Stimulated activated naive CD8-positive, alpha-beta T cell treated with anti-CD3 and anti-CD28 coated beads, Interleukin-15, Interleukin-2, amounts not matched to agents 100 U/mL and 50 U/mL, for 24 hours (primary cell): ENCODE measurements around the gene RD3L.
A peak's percentile ranks its signal among the peaks of the same experiment; 100 is the strongest.
"Not testable (repeated sequence)": the region's sequence is repeated elsewhere in the genome, so short reads cannot be mapped to it uniquely, and the experiment has no call there.

Experiments used
- ATAC-seq: fragments of 150-1000 bp; cut with Tn5 transposase; one replicate; pipeline ENCODE4 v1.10.0; 2021
- DNase-seq: peaks from one replicate; pipeline ENCODE4 v3.0.0; 2021

RD3L gene

DNA sequence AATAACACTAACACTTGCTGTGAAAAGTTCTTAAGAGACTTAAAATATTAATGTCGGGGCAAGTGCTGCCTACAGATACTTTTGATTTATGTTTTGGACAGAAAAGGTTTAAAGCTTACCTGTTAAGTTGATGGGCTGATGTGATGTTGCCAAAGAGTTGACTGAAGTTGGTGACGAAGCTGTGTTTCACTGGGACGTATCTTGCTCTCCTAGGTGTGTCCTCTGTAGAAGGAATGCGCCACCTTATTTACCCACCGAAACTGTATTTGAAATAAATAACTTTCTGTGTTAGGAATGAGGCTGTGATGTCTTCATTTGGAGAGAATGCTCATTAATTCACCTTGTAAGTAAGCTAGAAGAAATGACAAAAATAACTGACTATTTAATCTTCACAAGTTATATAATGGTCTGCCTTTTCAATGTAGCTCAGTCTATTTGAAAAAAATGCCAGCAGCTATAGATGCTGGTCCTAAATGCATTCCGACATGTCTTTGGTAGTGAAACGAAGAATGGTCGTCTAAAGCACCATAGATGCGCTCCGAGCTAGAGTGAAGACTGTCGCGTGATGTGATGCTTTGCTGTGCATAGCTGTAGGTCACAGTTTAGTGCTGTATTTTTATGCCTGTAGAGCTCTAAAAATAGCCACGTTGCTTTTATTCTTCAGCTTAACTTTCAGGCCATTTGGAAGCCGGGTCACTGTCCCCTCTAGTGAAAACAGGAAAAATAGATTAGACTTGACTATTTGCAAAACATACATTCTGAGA is at the start of gene RD3L:
TSS of gene RD3L (minus strand) at position 557 of the 764 bp plus-strand sequence. CDS start 834 bp downstream, outside the sequence.
- DNase-seq: no peak
- no peak for ATAC-seq

DNA sequence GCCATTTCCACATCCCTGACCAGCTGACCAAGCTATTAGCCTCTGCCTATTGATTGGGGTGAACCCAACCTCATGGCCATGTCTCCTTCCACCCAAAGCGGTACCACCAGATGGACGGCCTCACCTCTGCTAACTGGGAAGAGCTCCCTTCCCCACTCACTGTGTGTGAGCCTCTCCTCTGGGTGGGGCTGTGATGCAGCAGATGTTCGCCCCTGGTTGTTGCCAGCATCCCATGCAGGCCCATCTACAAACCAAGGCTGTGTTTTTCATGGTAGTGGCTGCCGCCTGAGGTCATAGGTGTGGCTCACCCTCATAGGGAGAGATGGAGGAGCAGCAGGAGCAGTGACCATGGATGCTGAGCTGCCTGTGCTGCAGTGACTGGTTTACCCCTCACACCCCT is 47.6 kb upstream of the RD3L start:
- ATAC-seq (no peak), DNase-seq (no peak)

DNA sequence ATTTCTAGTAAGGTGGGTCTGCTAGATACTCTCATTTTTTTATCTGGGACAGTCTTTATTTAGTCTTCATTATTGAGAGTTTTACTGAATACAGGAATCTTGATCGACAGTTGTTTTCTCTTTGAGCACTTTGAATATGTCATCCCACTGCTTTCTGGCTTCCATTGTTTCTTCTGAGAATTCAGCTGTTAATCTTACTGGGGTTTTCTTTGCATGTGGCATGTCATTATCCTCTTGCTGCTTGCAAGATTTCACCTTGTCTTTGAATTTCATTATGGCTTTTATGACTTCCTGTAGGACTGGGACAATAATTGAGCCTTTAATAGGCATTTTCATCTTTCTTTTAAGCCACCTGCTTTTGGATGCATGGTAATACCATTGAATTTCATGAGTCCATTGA is 46.7 kb upstream of the RD3L start:
- DNase-seq (no peak), ATAC-seq (no peak)

DNA sequence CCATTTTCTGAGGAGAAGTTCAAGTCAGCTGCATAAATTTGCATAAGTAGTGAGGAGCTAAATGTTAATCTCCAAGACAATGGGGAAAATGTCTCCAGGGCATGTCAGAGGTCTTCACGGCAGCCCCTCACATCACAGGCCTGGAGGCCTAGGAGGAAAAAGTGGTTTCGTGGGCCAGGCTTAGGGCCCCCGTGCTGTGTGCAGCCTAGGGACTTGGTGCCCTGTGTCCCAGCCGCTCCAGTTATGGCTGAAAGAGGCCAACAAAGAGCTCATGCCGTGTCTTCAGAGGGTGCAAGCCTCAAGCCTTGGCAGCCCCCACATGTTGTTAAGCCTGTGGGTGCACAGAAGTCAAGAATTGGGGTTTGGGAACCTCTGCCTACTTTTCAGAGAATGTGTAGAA is 41.9 kb upstream of the RD3L start:
- DNase-seq (no peak), ATAC-seq (no peak)

DNA sequence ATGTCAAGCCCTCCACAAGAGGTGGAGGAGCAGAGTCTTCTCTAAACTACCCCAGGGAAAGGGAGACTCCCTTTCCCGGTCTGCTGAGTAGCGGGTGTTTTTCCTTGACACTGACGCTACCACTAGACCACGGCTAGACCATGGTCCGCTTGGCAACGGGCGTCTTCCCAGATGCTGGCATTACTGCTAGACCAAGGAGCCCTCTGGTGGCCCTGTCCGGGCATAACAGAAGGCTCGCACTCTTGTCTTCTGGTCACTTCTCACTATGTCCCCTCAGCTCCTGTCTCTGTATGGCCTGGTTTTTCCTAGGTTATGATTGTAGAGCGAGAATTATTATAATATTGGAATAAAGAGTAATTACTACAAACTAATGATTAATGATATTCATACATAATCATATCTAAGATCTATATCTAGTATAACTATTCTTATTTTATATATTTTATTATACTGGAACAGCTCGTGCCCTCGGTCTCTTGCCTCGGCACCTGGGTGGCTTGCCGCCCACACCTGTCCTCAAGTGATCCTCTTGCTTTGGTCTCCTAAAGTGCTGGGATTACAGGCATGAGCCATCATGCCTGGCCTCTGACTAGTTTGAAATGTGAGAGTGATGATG is 38.4 kb upstream of the RD3L start:
- DNase-seq: peak; percentile 14
- not testable (repeated sequence) for ATAC-seq

DNA sequence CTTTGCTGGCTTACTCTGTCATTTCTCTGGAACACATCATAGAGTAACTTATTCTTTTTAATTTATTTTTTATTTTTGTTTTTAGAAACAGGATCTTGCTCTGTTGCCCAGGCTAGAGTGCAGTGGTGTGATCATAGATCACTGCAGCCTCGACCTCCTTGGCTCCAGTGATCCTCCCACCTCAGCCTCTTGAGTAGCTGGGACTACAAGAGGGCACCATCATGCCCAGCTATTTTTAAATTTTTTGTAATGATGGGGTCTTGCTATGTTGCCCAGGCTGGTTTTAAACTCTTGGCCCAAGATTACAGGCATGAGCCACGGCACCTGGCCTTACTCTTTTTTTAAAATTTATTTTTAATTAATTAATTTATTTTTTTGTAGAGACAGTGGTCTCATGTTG is 32.2 kb upstream of the RD3L start:
- no peak for ATAC-seq
- no peak for DNase-seq

DNA sequence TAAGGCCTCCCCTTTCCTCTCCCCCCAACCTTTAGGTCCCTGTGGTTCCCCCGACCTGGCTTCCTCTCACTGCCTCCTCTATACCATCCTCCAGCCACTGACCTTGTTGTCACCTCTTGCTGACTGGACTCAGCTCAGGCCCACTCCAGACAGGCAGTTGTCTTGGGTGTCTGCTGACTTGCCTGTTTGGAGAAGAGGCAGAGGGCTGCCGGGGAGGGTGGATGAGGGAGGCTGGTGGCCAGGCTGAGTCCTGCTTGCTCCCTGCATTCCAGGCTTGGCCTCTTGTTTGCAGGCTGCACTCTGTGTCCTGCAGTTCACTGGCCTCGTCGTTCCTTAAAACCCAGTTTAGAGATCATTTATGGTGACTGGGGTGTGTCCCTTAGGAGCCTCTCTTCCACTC is 31.0 kb upstream of the RD3L start:
- no peak for DNase-seq
- no peak for ATAC-seq

DNA sequence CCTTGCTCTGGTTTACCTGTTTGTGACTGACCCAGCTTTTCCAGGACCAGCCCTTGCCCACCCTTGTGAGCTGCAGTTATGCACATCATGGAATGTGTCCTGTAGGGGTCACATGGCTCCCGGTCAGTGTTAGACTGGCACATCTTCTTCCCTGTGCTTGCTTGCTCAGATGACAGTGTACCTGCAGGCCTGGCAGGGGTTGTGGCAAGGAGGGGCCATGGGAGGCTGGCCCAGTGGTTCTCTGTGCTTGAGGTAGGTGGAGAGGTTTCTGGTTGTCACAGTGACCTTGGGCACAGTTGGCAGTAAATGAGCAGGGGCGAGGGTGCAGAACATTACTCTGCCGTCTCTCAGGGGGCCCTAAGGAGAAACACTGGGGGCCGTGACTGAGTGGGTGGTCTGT is 27.6 kb upstream of the RD3L start:
- ATAC-seq (no peak), DNase-seq (no peak)

DNA sequence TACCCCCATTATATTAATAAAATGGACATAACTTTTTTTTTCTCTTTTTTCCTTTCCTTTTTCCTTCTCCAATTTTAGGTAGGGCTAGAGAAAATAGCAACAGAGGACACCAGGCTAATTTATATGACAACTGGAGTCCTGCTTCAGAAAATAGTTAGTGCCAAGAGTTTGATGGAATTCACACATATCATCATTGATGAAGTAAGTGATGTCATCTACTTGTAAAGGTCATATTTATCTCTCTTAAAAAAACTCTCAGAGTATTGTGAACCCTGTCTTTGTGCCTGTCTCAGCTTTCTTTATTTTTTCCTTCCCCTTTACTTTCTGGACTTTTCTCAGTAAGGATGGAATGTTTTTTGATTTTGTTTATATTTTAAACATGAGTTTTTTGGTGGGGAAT is 24.3 kb upstream of the RD3L start:
- DNase-seq: no peak
- ATAC-seq: no peak

DNA sequence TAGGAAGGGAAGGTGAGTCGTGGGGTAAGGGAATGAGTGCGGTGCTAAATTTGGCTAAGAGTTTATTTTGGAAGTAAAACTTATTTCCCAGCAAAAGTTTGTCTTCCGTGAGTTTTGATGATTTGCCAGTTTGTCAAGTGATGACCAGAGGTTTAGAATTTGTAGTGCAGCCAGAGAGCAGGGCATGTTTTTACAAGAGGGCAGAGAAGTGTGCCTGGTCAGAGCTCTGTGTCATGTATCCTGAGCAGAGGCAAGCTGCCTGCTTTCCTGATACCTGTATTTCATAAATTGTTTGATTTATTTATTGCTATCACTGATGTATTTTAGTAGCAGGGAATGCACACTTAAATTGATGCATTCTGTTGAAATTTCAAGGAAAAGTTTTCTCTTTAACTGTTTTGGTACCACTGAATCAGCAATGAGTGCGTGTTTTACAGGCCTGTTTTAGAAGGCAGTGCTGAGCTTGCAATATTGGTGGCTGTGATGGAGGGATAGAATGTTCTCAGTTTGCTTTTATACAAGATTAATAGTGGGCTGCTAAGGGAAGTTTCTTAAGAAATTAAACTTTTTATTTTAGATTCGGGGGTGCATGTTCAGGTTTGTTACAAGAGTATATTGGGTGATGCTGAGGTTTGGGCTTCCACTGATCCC is 19.7 kb upstream of the RD3L start:
- DNase-seq (no peak), ATAC-seq (no peak)

DNA sequence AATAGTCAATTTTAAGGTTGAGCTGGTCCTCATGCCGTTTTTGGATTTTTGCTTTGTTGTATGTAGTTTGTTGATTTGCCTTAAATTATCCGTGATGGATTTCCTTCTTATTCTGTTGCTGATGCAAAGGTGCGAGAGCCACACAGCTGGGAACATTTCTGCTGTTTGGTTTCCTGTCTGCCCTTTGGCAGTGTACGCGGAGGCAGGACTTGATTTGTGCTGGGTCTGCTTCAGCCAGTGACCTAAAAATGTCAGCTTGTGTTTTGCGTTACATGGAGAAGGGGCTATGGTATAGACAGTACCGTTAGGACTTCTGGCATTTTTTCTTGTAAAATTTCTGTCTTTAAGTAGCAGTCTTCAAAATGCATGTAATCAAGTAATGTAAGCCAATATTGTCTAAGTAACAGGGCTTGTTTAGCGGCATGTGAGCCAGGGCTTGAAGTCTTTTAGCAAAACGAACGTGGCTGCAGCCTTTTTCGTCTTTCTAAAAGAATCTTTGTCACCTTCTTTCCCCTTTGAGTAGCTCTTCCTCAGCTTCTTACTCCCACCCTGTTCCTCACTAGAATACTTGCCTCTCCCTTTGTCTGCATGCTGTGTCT is 18.2 kb upstream of the RD3L start:
- DNase-seq (no peak), ATAC-seq (no peak)

DNA sequence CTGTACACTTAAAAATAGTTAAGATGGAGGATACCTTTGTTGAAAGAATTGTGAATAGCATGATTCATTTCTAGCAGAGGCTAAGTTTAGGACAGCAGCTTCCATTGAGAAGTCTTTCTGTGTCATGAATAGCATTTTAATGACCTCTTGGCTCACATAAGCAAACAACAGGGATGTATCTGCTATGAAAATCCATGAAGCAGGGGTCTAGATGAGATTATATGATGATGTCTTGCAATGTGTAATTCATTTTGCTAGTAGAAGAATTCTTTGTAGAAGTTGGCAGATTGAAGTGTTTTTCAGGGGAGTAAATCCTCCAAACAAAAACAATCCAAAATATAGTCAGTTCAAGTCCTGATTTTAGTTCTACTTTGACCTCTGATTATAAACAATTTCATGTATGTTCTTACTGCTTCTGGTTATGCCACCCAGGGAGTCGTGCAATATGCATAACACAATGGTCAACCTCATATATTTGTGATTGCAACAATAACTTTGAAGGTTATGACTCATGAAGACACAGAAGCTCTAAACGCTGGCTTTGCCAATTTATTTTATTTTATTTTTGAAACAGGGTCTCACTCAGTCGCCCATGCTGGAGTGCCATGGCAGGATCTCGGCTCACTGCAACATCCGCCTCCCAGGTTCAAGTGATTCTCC is 6.9 kb upstream of the RD3L start:
- ATAC-seq (no peak), DNase-seq (no peak)

DNA sequence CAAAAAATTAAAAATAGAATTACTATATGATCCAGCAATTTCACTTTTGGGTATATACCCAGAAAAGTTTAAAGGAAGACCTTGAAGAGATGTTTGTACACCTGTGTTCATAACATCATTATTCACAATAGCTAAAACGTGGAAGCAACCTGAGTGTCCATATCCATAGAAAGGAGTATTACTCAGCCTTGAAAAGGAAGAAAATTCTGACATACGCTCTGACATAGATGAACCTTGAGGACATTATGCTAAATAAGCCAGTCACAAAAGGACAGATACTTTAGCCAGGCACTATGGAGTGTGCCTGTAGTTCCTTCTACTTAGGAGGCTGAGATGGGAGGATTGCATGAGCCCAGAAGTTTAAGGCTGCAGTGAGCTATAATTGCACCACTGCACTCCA is 6.1 kb upstream of the RD3L start:
- ATAC-seq (no peak), DNase-seq (no peak)

DNA sequence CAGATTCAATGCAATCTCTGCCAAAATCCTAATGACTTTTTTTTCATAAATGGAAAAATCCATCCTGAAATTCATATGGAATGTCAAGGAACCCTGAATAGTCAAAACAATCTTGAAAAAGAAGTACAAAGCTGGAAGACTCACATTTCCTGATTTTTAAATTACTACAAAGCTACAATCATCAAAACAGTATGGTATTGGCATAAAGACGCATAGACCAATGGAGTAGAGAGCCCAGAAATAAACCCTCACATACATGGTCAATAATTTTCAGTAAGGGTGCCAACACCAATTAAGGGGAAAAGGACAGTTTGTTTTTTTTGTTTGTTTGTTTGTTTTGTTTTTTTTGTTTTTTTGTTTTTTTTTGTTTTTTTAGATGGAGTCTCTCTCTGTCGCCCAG is 4.6 kb upstream of the RD3L start:
- no peak for ATAC-seq
- DNase-seq: no peak

DNA sequence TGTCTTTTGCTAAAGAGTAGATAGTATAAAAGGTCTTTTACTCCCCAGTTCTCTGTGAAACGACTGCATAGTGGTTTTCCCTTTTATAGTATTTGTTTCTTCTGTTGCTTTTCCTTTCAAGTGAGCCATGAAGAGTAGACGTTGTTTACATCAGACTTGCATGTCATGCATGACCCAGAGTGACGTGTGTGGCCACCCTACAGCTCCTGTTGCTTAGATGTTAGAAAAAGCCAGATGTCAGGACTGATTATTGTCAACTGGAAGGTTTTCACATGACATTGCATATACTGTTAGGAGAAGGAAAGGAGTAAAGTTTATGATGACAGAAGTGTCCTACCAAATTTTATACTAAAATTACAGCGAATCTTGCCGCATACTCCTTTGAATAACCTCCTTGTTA is 1.3 kb upstream of the RD3L start:
- ATAC-seq (no peak), DNase-seq (no peak)

DNA sequence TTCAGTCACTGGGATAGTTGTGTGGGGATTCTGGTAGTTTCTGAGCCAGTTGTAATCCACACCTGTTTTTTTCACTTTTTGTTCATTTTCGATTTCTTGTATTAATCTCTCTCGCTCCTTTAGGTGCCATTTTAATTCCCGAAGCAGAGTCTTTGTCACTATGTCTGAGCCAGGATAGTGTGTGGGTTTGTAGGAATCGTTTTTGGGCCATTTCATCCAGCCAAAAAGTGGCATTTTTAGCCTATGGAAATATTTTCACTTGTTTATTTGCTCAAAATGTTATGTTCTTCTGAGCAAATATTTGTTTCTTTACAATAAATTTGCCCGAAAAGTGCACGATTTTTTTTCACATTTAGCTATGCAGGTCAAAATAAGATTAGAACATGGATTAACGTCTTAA is 867 bp downstream of the RD3L start:
- ATAC-seq: no peak
- DNase-seq: no peak

DNA sequence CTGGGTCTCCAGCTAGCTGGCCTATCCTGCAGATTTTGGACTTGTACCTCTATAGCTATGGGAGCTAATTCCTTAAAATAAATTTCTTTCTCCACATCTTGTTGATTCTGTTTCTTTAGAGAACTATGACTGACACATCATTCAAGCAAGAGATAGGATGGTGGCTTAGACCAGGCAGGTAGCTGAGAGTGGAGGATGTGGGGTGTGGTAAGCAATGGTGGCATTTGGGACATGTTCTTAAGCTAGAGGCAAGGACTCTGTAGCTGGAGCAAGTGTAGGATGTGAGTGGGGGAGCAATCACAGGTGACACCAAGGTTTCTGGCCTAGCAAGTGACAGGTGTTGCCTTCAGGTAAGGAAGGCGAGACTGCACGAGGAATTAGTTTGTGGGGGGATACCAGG is 7.2 kb downstream of the RD3L start:
- DNase-seq (no peak), ATAC-seq (no peak)

DNA sequence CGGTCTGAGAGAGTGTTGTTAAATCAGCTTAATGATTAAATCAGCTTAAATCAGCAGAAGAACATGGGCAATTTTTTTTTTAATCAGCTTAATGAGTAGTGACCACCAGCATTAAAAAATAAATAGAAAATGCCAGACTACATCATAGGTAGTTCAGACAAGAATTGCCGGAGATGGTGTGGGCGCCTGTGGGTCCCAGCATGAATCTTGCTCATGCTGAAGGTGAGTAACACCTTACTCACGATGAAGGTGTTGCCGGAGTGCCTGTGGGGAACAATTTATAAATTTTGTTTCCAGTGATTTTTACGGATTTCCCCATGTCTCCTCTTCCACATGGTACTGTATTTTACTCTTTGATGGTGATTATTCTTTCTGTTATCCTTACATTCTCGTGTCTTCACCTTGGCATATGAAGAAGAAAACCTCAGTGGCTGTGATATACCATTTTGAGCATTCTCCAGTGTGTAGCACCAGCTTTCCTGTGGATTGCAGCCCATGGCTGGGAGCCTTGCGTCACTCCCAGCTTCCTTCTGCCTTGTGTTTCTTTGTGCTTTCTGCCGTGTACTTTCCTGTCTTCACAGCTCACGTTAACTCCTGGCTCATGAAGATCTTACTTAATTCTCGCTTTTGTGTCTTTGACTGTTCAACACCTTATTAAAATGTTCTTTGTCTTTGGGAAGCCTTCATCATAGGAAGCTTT is 9.4 kb downstream of the RD3L start:
- ATAC-seq (no peak), DNase-seq (no peak)

DNA sequence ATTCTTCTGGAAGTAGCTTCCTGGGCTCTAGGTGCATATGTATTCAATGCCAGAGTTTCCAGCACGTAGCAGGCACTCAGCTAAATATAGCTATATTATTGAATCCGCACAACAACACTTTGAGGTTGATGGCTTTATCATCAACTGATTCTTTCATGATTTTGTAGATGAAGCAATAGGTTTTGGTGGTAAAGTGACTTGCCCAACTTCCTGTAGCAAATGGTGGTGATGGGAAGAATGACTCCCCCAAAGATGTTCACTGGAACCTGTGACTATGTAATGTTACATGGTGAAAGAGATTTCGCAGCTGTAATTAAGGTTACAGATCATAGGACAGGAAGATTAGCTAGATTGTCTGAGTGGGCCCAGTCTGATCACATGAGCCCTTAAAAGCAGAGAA is 10.9 kb downstream of the RD3L start:
- DNase-seq: no peak
- ATAC-seq: peak; percentile 82

DNA sequence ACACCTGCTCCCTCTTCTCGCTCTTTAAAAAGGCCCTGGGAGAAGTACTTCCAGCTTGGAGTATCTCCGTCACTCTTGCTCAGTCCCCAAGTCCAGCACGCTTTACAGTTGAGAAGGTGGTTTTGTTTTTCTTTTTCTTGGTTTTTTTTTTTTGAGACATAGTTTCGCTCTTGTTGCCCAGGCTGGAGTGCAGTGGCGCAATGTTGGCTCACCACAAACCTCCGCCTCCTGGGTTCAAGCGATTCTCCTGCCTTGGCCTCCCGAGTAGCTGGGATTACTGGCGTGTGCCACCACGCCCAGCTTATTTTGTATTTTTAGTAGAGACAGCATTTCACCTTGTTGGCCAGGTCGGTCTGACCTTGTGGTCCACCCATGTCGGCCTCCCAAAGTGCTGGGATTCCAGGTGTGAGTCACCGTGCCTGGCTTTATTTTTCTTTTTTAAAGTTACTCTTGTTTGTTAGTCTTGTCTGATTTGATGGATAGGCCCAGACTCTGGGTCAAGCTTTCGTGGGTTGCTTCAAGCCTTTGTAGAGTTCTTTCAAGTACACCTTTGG is 12.2 kb downstream of the RD3L start:
- no peak for ATAC-seq
- no peak for DNase-seq

DNA sequence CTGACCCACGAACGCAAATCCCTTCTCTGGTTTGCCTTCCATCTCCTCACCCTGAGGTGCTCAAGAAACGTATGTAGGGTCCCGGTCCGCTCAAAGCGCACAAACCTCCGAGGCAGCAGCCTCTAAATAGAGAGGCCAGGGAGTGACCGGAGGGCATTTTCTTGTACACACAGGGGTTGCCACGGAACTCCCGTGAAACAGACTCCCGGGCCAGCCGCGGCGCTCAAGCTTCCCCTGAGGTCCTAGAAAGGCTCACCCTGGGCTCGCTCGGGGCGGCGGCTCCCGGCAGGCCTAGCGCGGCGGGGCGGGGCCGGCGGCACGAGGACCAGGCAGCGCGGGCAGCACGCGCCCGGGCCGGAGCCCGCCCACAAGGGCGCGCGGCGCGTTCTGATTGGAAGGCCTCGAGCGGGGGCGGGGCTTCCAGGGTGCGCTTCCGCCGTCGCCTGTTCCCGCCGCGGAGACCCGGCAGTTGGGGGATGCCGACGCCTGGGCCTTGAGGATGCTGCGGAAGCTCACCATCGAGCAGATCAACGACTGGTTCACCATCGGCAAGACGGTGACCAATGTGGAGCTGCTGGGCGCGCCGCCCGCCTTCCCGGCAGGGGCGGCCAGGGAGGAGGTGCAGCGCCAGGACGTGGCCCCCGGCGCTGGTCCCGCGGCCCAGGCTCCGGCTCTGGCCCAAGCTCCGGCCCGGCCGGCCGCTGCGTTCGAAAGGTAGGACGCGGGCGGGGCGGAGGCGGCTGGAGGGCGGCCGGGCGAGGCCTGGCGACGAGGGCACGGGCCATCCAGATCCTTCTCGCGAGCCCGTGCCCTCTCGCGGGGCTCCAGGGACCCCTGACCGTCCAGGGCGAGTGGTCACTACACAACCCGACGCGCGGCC is 14.1 kb downstream of the RD3L start, which contains the start of gene TDRD9:
TSS of gene TDRD9 (plus strand) at position 446 of the 880 bp plus-strand sequence. CDS start at position 500, 54 bp downstream.
- ATAC-seq (no peak), DNase-seq (no peak)
